ENCODE data around the gene RCE1.

The RCE1 gene

DNA sequence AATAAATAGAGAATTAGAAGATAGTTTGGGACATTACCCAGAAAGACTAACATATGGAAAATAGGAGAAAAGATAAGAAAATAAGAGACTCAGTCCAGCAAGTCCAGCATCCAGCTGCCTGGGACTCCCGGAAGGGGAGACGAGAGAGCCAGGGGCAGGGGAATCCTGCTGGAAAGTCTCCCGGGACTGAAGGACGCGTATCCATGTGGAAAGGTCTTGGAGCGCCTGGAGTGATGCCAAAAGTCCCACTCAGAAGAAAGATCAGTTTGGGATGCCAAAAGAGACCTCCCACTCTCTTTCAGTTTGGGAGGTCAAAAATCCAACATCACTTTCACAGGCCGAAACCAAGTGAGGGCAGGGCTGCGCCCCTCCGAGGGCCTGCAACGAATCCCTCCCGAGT, 44.3 kb downstream of the RCE1 start:
- TF ChIP-seq, protein P1, sequence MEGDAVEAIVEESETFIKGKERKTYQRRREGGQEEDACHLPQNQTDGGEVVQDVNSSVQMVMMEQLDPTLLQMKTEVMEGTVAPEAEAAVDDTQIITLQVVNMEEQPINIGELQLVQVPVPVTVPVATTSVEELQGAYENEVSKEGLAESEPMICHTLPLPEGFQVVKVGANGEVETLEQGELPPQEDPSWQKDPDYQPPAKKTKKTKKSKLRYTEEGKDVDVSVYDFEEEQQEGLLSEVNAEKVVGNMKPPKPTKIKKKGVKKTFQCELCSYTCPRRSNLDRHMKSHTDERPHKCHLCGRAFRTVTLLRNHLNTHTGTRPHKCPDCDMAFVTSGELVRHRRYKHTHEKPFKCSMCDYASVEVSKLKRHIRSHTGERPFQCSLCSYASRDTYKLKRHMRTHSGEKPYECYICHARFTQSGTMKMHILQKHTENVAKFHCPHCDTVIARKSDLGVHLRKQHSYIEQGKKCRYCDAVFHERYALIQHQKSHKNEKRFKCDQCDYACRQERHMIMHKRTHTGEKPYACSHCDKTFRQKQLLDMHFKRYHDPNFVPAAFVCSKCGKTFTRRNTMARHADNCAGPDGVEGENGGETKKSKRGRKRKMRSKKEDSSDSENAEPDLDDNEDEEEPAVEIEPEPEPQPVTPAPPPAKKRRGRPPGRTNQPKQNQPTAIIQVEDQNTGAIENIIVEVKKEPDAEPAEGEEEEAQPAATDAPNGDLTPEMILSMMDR (IDR thresholded peaks at IDR 0.05; ENCODE audit: low read depth, low read length) = no peak
- DNase-seq = no peak
- H3K27ac ChIP-seq = no peak overlapping the region

DNA sequence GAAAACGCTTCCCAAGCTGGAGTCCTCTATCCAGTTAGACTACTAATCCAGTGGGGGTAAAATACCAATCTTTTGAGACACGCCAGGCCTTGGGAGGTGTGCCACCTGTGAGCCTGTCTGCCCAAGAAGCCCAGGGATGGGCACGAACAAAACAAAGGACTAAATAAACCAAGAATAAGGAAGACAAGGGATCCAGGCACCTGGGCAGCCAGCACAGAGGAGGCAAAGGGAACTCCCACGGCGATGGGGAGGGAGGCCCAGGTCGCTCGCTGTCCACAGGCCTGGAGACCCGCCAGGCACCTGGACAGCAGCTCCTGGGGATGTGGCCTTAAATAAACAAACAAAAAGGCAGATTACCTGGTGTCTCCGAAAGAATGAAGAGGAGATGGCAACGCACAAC, 45.0 kb downstream of the RCE1 start:
- DNase-seq = no peak
- Histone ChIP-seq H3K36me3 (no peaks in the 10 kb centered on the region), H3K27me3 (ENCODE audit: insufficient read depth, low read depth, severe bottlenecking) (no peaks in the 10 kb centered on the region), H3K27ac (no peak overlapping the region), H3K9me3 (ENCODE audit: severe bottlenecking) (no peaks in the 10 kb centered on the region), H3K4me3 (ENCODE audit: low read depth, low read length) (no peak overlapping the region)
- TF ChIP-seq, protein P1 (IDR thresholded peaks at IDR 0.05; ENCODE audit: low read depth, low read length) = no peak

More for the DNA sequence above, 44.3 kb downstream of the RCE1 start:
- Histone ChIP-seq H3K4me3 (ENCODE audit: low read depth, low read length) (no peak overlapping the region), H3K27me3 (ENCODE audit: insufficient read depth, low read depth, severe bottlenecking) (no peaks in the 10 kb centered on the region), H3K36me3 (no peaks in the 10 kb centered on the region), H3K9me3 (ENCODE audit: severe bottlenecking) (no peaks in the 10 kb centered on the region)

DNA sequence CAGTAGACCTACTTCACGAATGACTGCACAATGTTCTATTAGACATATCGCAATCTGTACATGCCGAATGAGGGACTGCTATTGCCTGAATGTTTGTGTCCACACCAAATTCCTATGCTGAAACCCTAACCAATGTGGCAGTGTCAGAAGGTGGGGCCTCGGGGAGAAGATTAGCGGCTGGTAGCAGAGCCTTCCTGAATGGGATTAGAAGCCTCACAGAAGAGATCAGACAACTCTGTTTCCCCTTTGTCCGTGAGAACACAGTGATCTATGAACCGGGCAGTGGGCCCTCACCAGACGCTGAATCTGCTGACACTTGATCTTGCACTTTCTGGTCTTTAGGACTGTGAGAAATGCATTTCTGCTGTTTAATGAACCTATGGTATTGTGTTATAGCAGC, 46.7 kb downstream of the RCE1 start:
- TF ChIP-seq, protein P1 (IDR thresholded peaks at IDR 0.05; ENCODE audit: low read depth, low read length) = no peak
- no peak overlapping the region for H3K4me3 ChIP-seq (ENCODE audit: low read depth, low read length)
- peak; percentile 68 for DNase-seq
- no peak overlapping the region for H3K27ac ChIP-seq
- no peaks in the 10 kb centered on the region for H3K9me3 ChIP-seq (ENCODE audit: severe bottlenecking)
- no peaks in the 10 kb centered on the region for H3K27me3 ChIP-seq (ENCODE audit: insufficient read depth, low read depth, severe bottlenecking)
- no peaks in the 10 kb centered on the region for H3K36me3 ChIP-seq

DNA sequence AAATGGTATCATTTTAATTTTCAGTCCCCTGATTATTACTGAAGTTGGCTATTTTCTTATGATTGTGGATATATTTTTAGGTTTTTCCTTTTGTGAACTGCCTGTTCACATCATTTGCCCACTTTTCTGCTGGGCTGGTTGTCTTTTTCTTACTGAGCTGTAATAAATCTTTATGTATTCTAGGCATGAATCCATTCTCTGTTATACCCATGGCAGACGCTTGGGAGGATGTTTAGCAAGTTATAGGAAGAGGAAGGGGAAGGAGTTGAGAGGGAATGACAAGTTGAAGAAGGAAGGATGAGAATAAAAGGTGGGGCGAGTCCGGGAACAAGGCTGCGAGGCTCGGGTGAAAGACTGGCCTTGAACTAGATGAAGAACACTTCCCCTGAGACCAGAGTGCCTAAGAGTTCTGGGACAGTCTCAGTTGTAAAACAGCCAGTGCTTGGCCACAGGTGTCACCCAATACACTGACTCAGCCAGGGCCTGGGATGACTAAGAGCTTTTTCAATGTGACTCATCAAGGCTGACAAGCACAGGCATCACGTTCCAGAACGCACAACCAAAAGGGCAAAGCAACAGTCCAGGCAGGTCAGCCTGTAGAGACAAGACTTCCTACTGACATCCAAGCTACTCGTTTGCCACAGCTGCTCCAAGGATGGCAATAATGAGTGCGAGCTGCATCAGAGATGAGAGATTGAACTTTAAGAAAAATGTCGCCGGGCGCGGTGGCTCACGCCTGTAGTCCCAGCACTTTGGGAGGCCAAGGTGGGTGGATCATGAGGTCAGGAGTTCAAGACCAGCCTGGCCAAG, 48.8 kb downstream of the RCE1 start:
- Histone ChIP-seq H3K27me3 (ENCODE audit: insufficient read depth, low read depth, severe bottlenecking) (no peaks in the 10 kb centered on the region), H3K36me3 (no peaks in the 10 kb centered on the region), H3K4me3 (ENCODE audit: low read depth, low read length) (no peak overlapping the region), H3K9me3 (ENCODE audit: severe bottlenecking) (no peaks in the 10 kb centered on the region), H3K27ac (no peak overlapping the region)
- TF ChIP-seq, protein P1 (IDR thresholded peaks at IDR 0.05; ENCODE audit: low read depth, low read length) = no peak
- no peak for DNase-seq

DNA sequence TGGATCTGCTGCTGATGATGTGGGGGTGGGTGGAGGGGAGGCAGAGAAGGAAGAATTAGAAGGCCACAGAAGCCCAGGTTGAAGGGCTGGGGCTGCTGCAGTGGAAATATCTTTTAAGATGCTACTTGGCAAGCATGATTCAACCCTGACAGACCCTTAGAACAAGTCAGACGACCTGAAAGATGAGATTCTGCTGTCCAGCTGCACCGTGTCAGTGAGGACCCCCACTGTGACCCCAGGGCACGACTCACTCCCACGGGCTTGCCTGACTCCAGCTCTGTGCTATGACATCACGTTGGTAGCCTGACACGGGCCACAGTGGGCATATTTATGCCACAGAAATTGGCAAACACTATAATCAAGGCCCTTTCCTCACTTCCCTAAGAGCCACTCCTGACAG, 49.7 kb downstream of the RCE1 start:
- no peak for DNase-seq
- Histone ChIP-seq H3K9me3 (ENCODE audit: severe bottlenecking) (no peaks in the 10 kb centered on the region), H3K36me3 (no peaks in the 10 kb centered on the region), H3K27me3 (ENCODE audit: insufficient read depth, low read depth, severe bottlenecking) (no peaks in the 10 kb centered on the region), H3K27ac (no peak overlapping the region), H3K4me3 (ENCODE audit: low read depth, low read length) (no peak overlapping the region)
- TF ChIP-seq, protein P1 (IDR thresholded peaks at IDR 0.05; ENCODE audit: low read depth, low read length) = no peak

DNA sequence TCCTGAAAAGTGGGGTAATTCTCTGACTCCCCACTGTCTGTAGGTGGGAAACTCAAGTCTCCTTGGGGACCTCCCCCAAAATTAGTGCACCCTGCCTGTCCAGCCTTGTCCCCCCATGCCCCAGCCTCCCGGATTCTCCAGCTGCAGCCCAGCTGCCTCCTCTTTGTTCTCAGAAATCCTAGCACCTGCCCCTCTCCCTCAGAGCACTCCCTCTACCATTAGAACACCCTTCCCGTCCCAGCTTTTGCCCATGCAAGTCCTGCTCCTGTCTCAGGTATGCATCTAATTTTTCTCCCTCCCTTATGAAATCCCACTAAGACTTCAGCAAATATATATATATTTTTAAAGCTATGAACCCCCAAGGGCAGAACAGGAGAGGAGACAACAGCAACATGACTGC, 50.9 kb downstream of the RCE1 start:
- TF ChIP-seq, protein P1 (IDR thresholded peaks at IDR 0.05; ENCODE audit: low read depth, low read length) = no peak
- H3K36me3 ChIP-seq = no peaks in the 10 kb centered on the region
- no peaks in the 10 kb centered on the region for H3K9me3 ChIP-seq (ENCODE audit: severe bottlenecking)
- H3K27ac ChIP-seq = no peak overlapping the region
- no peak overlapping the region for H3K4me3 ChIP-seq (ENCODE audit: low read depth, low read length)
- no peak for DNase-seq
- H3K27me3 ChIP-seq (ENCODE audit: insufficient read depth, low read depth, severe bottlenecking) = no peaks in the 10 kb centered on the region
